Panc1 (cell line): ENCODE results near the gene BRF1. TPM values are rescaled to one million over a fixed set of nuclear protein-coding genes. Genes with fewer than 3 reads are reported as not detected.

Experiments
- ATAC-seq: fragments of 200-7000 bp; cut with Tn5 transposase; 2 replicates; pipeline ENCODE4 v1.9.1; 2020; ENCODE audit warnings: mild to moderate bottlenecking, moderate library complexity
- BruUV-seq: library from RNA; stranded (reverse); fragments of 400-500 nt; replicated peaks from 2 replicates; lab custom pipeline; 2021; lab: Mats Ljungman, UMichigan
- CTCF ChIA-PET: fragments of 300-600 bp; sonication (Branson Sonifier 250); formaldehyde crosslinking; loops from one replicate; lab custom pipeline; 2022; ENCODE audit warnings: antibody characterized with exemption; lab: Charles Lee
- POLR2A ChIA-PET: fragments of 300-600 bp; sonication (Branson Sonifier 250); formaldehyde crosslinking; loops from one replicate; lab custom pipeline; 2022; ENCODE audit warnings: antibody characterized with exemption; lab: Charles Lee
- DNase-seq: peaks from one replicate; pipeline ENCODE4 v3.0.0-alpha.2; 2010; ENCODE audit warnings: low read depth, low spot score
- H3K27ac ChIP-seq: 2 replicates; pipeline ENCODE4 v1.5.1; 2011; ENCODE audit warnings: mild to moderate bottlenecking, low read length, inconsistent platforms
- H3K27me3 ChIP-seq: fragments of 200-500 bp; sonication (Bioruptor generic); 2 replicates; pipeline ENCODE4 v1.6.0; 2014; ENCODE audit warnings: low read length, inconsistent platforms; ENCODE audit not compliant: control insufficient read depth, insufficient read depth
- H3K36me3 ChIP-seq: fragments of 200-500 bp; sonication (Bioruptor generic); 2 replicates; pipeline ENCODE4 v1.5.1; 2014; ENCODE audit warnings: inconsistent platforms, mild to moderate bottlenecking, low read length, moderate library complexity; ENCODE audit not compliant: control insufficient read depth, insufficient read depth
- H3K4me1 ChIP-seq: 2 replicates; pipeline ENCODE4 v1.5.1; 2011; ENCODE audit warnings: inconsistent platforms, mild to moderate bottlenecking, low read length, moderate library complexity; ENCODE audit not compliant: control insufficient read depth, insufficient read depth
- H3K4me3 ChIP-seq, 2 experiments: 2 replicates each; pipeline ENCODE4 v1.5.1; 2011 to 2012; ENCODE audit warnings: low read depth in 2 of 2, low read length in 2 of 2, mild to moderate bottlenecking in 2 of 2, inconsistent platforms in 1 of 2, moderate library complexity in 1 of 2
- H3K9me3 ChIP-seq: fragments of 200-500 bp; sonication (Bioruptor generic); 2 replicates; pipeline ENCODE4 v1.5.1; 2014; ENCODE audit warnings: low read depth, mild to moderate bottlenecking, inconsistent platforms, low read length, moderate library complexity; ENCODE audit not compliant: control insufficient read depth, insufficient read depth
- CTCF ChIP-seq: fragments of 450-650 bp; IDR thresholded peaks from 2 replicates; pipeline ENCODE4 v1.5.1; 2017; ENCODE audit warnings: mild to moderate bottlenecking
- POLR2AphosphoS5 ChIP-seq: IDR thresholded peaks from 2 replicates; pipeline ENCODE4 v1.6.1; 2012; ENCODE audit warnings: mild to moderate bottlenecking, low read depth, low read length, moderate library complexity
- REST ChIP-seq, 2 experiments: IDR thresholded peaks; 2 replicates each; pipeline ENCODE4 v1.6.1; 2011 to 2012; ENCODE audit warnings: low read depth in 2 of 2, control low read depth in 1 of 2, low read length in 1 of 2, mild to moderate bottlenecking in 1 of 2, moderate library complexity in 1 of 2; ENCODE audit not compliant: insufficient read depth in 1 of 2
- SIN3A ChIP-seq: IDR thresholded peaks from 2 replicates; pipeline ENCODE4 v1.6.1; 2012; ENCODE audit warnings: low read depth, mild to moderate bottlenecking, low read length, moderate library complexity, borderline replicate concordance; ENCODE audit not compliant: insufficient read depth
- TCF7L2 ChIP-seq: IDR thresholded peaks from 2 replicates; pipeline ENCODE4 v1.6.1; 2011; ENCODE audit warnings: mild to moderate bottlenecking, low read depth, low read length, inconsistent platforms
- in situ Hi-C: cut with HindIII; loops from 2 replicates; pipeline ENCODE4 v1.10.0; 2016; ENCODE audit warnings: low sequenced_read_pairs, low pct_unique_long_range_greater_than_20kb
- intact Hi-C: fragments of 100-400 bp; cut with micrococcal nuclease; formaldehyde crosslinking; loops from one replicate; pipeline ENCODE4 v1.10.0; 2022; ENCODE audit not compliant: unreplicated experiment
- total RNA-seq: library from RNA; stranded (reverse); gene quantifications from one replicate; pipeline ENCODE4 v1.2.1, GENCODE V29; 2021; ENCODE audit not compliant: unreplicated experiment

The BRF1 gene
- total RNA-seq, 1 experiment from 2014 or later = 25.0 TPM

GRCh38 chr14:105214324-105214915, 86.4 kb downstream of the BRF1 start:
- CTCF ChIA-PET = no interaction called here
- ATAC-seq (no peak), DNase-seq (no peak)
- POLR2A ChIA-PET = no interaction called here
- Histone ChIP-seq H3K4me3 (no peak overlapping the region), H3K27ac (no peak overlapping the region), H3K9me3 (no peaks in the 10 kb centered on the region), H3K27me3 (no peaks in the 10 kb centered on the region), H3K36me3 (0 out of 2 replicates have a peak, but pooled peaks cover 2% of the 10 kb centered on the region), H3K4me1 (no peaks in the 10 kb centered on the region)
- no TSS peak for BruUV-seq
- intact Hi-C loops (no loop called here), in situ Hi-C loops (no loop called here)
- no peak for TF ChIP-seq SIN3A
- no peak for TF ChIP-seq REST (IDR thresholded peaks at IDR 0.05; ENCODE audit: insufficient read depth in 1 of 2, low read depth in 2 of 2, low read length in 1 of 2)
- no peak for TF ChIP-seq POLR2AphosphoS5
- TF ChIP-seq TCF7L2 = no peak
- TF ChIP-seq CTCF = no peak

GRCh38 chr14:105213361-105213760, 87.4 kb downstream of the BRF1 start:
- Histone ChIP-seq H3K27ac (no peak overlapping the region), H3K27me3 (no peaks in the 10 kb centered on the region), H3K4me1 (no peaks in the 10 kb centered on the region), H3K36me3 (0 out of 2 replicates have a peak, but pooled peaks cover under 1% of the 10 kb centered on the region), H3K9me3 (no peaks in the 10 kb centered on the region), H3K4me3 (no peak overlapping the region)
- in situ Hi-C loops (no loop called here), intact Hi-C loops (no loop called here)
- DNase-seq = no peak
- POLR2A ChIA-PET = no interaction called here
- CTCF ChIA-PET = no interaction called here
- no TSS peak for BruUV-seq
- no peak for ATAC-seq
- no peak for TF ChIP-seq REST (IDR thresholded peaks at IDR 0.05; ENCODE audit: insufficient read depth in 1 of 2, low read depth in 2 of 2, low read length in 1 of 2)
- TF ChIP-seq SIN3A = no peak
- TF ChIP-seq POLR2AphosphoS5 = no peak
- no peak for TF ChIP-seq TCF7L2
- TF ChIP-seq CTCF = no peak
